ENCODE results near the gene AMOTL2. TPM values are rescaled to one million over a fixed set of nuclear protein-coding genes. Genes with fewer than 3 reads are reported as not detected.

AMOTL2 gene
- total and polyA plus RNA-seq, 2 donors (not counting 3 experiments of a cell fraction or from before 2014, with no cell fraction given): 130 to 145 TPM

GRCh38 chr3:134332344-134332743, 41.9 kb downstream of the AMOTL2 start:
- no peaks in the 10 kb centered on the region for H3K9me3 ChIP-seq (replicated peaks; ENCODE audit: control insufficient read depth, insufficient read depth, low read length)
- dilution Hi-C loops (cut with MboI; ENCODE audit: extremely low pct_ligation_motif_present, low sequenced_read_pairs): no loop called here
- no peak overlapping the region for H3K4me3 ChIP-seq (replicated peaks in 1 of 3; ENCODE audit: insufficient read depth in 1 of 3, low read depth in 1 of 3, low read length in 3 of 3)
- H4K20me1 ChIP-seq (replicated peaks; ENCODE audit: control insufficient read depth, extremely low read depth, insufficient read depth, low read length): no peaks in the 10 kb centered on the region
- no peak overlapping the region for H3K27ac ChIP-seq (ENCODE audit: insufficient read depth, low read depth, low read length)
- H3K9ac ChIP-seq (replicated peaks; ENCODE audit: extremely low read depth, insufficient read depth, low read length): no peak overlapping the region
- no TSS peak for BruUV-seq (replicated peaks)
- ChIA-PET POLR2A (interaction anchor here (0.7 kb wide), 1 partner anchor 25 kb away, joined by 4 read pairs; no protein-coding TSS in a partner anchor), CTCF (interaction anchor here (1.0 to 1.5 kb wide), 2 partner anchors 9 to 19 kb away, joined by 3 to 5 read pairs; no protein-coding TSS in a partner anchor)
- H3K4me2 ChIP-seq (ENCODE audit: insufficient read depth, low read length): no peak overlapping the region
- DNase-seq (ENCODE audit: low read depth, low spot score) (no peak), FAIRE-seq (no peak)
- no peak overlapping the region for H2AFZ ChIP-seq (ENCODE audit: low read depth, low read length)
- H3K4me1 ChIP-seq (ENCODE audit: control insufficient read depth, extremely low read depth, insufficient read depth, low read length): peaks cover 13% of the 10 kb centered on the region
- intact Hi-C loops (cut with micrococcal nuclease): no loop called here
- H3K9me1 ChIP-seq (replicated peaks; ENCODE audit: control insufficient read depth, extremely low read depth, insufficient read depth, low read length): no peaks in the 10 kb centered on the region
- TF ChIP-seq EZH2 (IDR thresholded peaks at IDR 0.05; ENCODE audit: borderline replicate concordance, low read depth, low read length, severe bottlenecking): no peak
- no peak for TF ChIP-seq GATA2 (IDR thresholded peaks at IDR 0.05; ENCODE audit: insufficient read depth, insufficient read length, low read depth, low read length)
- no peak for TF ChIP-seq FOS (IDR thresholded peaks at IDR 0.05; ENCODE audit: borderline replicate concordance, insufficient read depth, low read length)
- TF ChIP-seq, protein P1, sequence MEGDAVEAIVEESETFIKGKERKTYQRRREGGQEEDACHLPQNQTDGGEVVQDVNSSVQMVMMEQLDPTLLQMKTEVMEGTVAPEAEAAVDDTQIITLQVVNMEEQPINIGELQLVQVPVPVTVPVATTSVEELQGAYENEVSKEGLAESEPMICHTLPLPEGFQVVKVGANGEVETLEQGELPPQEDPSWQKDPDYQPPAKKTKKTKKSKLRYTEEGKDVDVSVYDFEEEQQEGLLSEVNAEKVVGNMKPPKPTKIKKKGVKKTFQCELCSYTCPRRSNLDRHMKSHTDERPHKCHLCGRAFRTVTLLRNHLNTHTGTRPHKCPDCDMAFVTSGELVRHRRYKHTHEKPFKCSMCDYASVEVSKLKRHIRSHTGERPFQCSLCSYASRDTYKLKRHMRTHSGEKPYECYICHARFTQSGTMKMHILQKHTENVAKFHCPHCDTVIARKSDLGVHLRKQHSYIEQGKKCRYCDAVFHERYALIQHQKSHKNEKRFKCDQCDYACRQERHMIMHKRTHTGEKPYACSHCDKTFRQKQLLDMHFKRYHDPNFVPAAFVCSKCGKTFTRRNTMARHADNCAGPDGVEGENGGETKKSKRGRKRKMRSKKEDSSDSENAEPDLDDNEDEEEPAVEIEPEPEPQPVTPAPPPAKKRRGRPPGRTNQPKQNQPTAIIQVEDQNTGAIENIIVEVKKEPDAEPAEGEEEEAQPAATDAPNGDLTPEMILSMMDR (IDR thresholded peaks at IDR 0.05; ENCODE audit: extremely low read depth in 1 of 2, insufficient read depth in 1 of 2, low read depth in 1 of 2, low read length in 2 of 2): no peak
- no peak for TF ChIP-seq MAX (IDR thresholded peaks at IDR 0.05; ENCODE audit: insufficient read depth, insufficient read length)
- TF ChIP-seq POLR2AphosphoS5 (IDR thresholded peaks at IDR 0.05; ENCODE audit: insufficient read depth, low read depth, low read length): no peak
- TF ChIP-seq MYC (IDR thresholded peaks at IDR 0.05; ENCODE audit: low read depth, low read length): no peak
- TF ChIP-seq POLR2A (IDR thresholded peaks at IDR 0.05; ENCODE audit: low read depth, low read length): no peak
- no peak for TF ChIP-seq JUN (IDR thresholded peaks at IDR 0.05; ENCODE audit: borderline replicate concordance, insufficient read depth, insufficient read length, low read depth)
- H3K79me2 ChIP-seq (ENCODE audit: control insufficient read depth, insufficient read depth, low read length): no peaks in the 10 kb centered on the region
- H3K36me3 ChIP-seq (ENCODE audit: control insufficient read depth in 2 of 2, extremely low read depth in 1 of 2, insufficient read depth in 2 of 2, low read length in 2 of 2): no peaks in the 10 kb centered on the region
- H3K27me3 ChIP-seq (ENCODE audit: control insufficient read depth in 2 of 2, insufficient read depth in 2 of 2, low read length in 2 of 2): no peaks in the 10 kb centered on the region

Measured in endothelial cell of umbilical vein (primary cell).